Caco-2 (cell line): ENCODE data around the gene ZCRB1. TPM values are rescaled to one million over a fixed set of nuclear protein-coding genes. Genes with fewer than 3 reads are reported as not detected.
A peak's percentile ranks its signal among the peaks of the same experiment; 100 is the strongest.

Source experiments
- BruUV-seq: library from RNA; stranded (reverse); fragments of 400-500 nt; replicated peaks from 2 replicates; lab custom pipeline; 2021; lab: Mats Ljungman, UMichigan
- CTCF ChIA-PET: fragments of 300-600 bp; sonication (Branson Sonifier 250); formaldehyde crosslinking; loops from one replicate; lab custom pipeline; 2022; ENCODE audit warnings: antibody characterized with exemption; lab: Charles Lee
- POLR2A ChIA-PET: fragments of 300-600 bp; sonication (Branson Sonifier 250); formaldehyde crosslinking; loops from one replicate; lab custom pipeline; 2022; ENCODE audit warnings: antibody characterized with exemption; lab: Charles Lee
- DNase-seq, 2 experiments: peaks; one replicate each; pipeline versions ENCODE4 v3.0.0 to v3.0.0-alpha.2; 2020 to 2022
- H3K27me3 ChIP-seq: replicated peaks from 2 replicates; pipeline ENCODE4 v1.6.0; 2011; ENCODE audit warnings: low read length; ENCODE audit not compliant: control insufficient read depth, insufficient read depth
- H3K36me3 ChIP-seq: 2 replicates; pipeline ENCODE4 v1.5.1; 2011; ENCODE audit warnings: low read length; ENCODE audit not compliant: control insufficient read depth, insufficient read depth
- H3K4me1 ChIP-seq: fragments of 250-450 bp; sonication (Bioruptor Pico); 2 replicates; pipeline ENCODE4 v1.5.1; 2020; ENCODE audit warnings: mild to moderate bottlenecking
- H3K4me3 ChIP-seq: 2 replicates; pipeline ENCODE4 v1.5.1; 2011; ENCODE audit warnings: low read depth, mild to moderate bottlenecking, control low read depth, low read length
- H3K9me3 ChIP-seq: fragments of 250-450 bp; sonication (Bioruptor Pico); 2 replicates; pipeline ENCODE4 v1.5.1; 2020; ENCODE audit warnings: mild to moderate bottlenecking, moderate library complexity
- H3K27ac Mint-ChIP-seq: one replicate; pipeline ENCODE4 v1.8.0; 2022; ENCODE audit warnings: mixed read lengths; ENCODE audit not compliant: unreplicated experiment
- H3K27me3 Mint-ChIP-seq: one replicate; pipeline ENCODE4 v1.8.0; 2022; ENCODE audit warnings: mixed read lengths; ENCODE audit not compliant: insufficient read depth, unreplicated experiment
- H3K36me3 Mint-ChIP-seq: one replicate; pipeline ENCODE4 v1.8.0; 2022; ENCODE audit warnings: mild to moderate bottlenecking, mixed read lengths; ENCODE audit not compliant: insufficient read depth, unreplicated experiment
- H3K4me1 Mint-ChIP-seq: one replicate; pipeline ENCODE4 v1.8.0; 2022; ENCODE audit warnings: low read depth, mixed read lengths; ENCODE audit not compliant: unreplicated experiment
- H3K4me3 Mint-ChIP-seq: one replicate; pipeline ENCODE4 v1.8.0; 2022; ENCODE audit warnings: mild to moderate bottlenecking, moderate library complexity, mixed read lengths; ENCODE audit not compliant: unreplicated experiment
- H3K9me3 Mint-ChIP-seq: one replicate; pipeline ENCODE4 v1.8.0; 2022; ENCODE audit warnings: mixed read lengths; ENCODE audit not compliant: unreplicated experiment
- CTCF ChIP-seq, 2 experiments: fragments of 200-600 bp in 1 of 2; IDR thresholded peaks; 1 replicate in 1 of 2; 2 replicates in 1 of 2; pipeline versions ENCODE4 v1.5.1 to v1.8.0; 2011 to 2022; ENCODE audit warnings: antibody characterized with exemption in 1 of 2, control low read depth in 1 of 2, inconsistent platforms in 1 of 2, low read depth in 1 of 2, low read length in 1 of 2, mild to moderate bottlenecking in 1 of 2, moderate library complexity in 1 of 2; ENCODE audit not compliant: insufficient read depth in 1 of 2, severe bottlenecking in 1 of 2, unreplicated experiment in 1 of 2
- intact Hi-C: fragments of 100-400 bp; cut with micrococcal nuclease; formaldehyde crosslinking; loops from one replicate; pipeline ENCODE4 v1.10.0; 2022; ENCODE audit not compliant: unreplicated experiment
- total RNA-seq: library from RNA; stranded (reverse); gene quantifications from 2 replicates; pipeline ENCODE4 v1.2.3, GENCODE V29; 2022

The ZCRB1 gene
- total RNA-seq, 1 experiment from 2014 or later = 52.1 TPM

GRCh38 chr12:42372154-42372791, 46.4 kb upstream of the ZCRB1 start:
- H3K4me3 ChIP-seq = no peak overlapping the region
- peak; percentile 81 to 85 for TF ChIP-seq CTCF (IDR thresholded peaks at IDR 0.05; ENCODE audit: insufficient read depth in 1 of 2, low read depth in 1 of 2, low read length in 1 of 2, severe bottlenecking in 1 of 2, unreplicated experiment in 1 of 2)
- Mint-ChIP-seq H3K4me1 (peaks cover 16% of the 10 kb centered on the region), H3K9me3 (no peaks in the 10 kb centered on the region), H3K27ac (no peak overlapping the region), H3K27me3 (no peaks in the 10 kb centered on the region), H3K36me3 (peaks cover 19% of the 10 kb centered on the region), H3K4me3 (no peak overlapping the region)
- intact Hi-C loops = loop anchor here (1.0 to 2.0 kb wide), 6 partner anchors 40 to 687 kb away; partner anchors contain the start of gene YAF2
- H3K36me3 ChIP-seq = no peaks in the 10 kb centered on the region; the same call in 1 of the 2 replicates
- POLR2A ChIA-PET = no interaction called here
- H3K27me3 ChIP-seq = no peaks in the 10 kb centered on the region
- no peaks in the 10 kb centered on the region for H3K4me1 ChIP-seq
- DNase-seq = peak in 1 of 2 experiments; percentile 70
- no TSS peak for BruUV-seq
- CTCF ChIA-PET = interaction anchor here (0.6 to 1.5 kb wide), 13 partner anchors 11 to 243 kb away, joined by 3 to 7 read pairs (median 4); partner anchors contain the start of gene GXYLT1
- H3K9me3 ChIP-seq = no peaks in the 10 kb centered on the region

GRCh38 chr12:42370013-42370412, 44.1 kb upstream of the ZCRB1 start:
- H3K36me3 ChIP-seq = no peaks in the 10 kb centered on the region
- no peak overlapping the region for H3K4me3 ChIP-seq
- H3K27me3 Mint-ChIP-seq = no peaks in the 10 kb centered on the region
- intact Hi-C loops = no loop called here
- H3K4me1 Mint-ChIP-seq = peaks cover 24% of the 10 kb centered on the region
- ChIA-PET CTCF (no interaction called here), POLR2A (no interaction called here)
- H3K27me3 ChIP-seq = no peaks in the 10 kb centered on the region
- no peak overlapping the region for H3K27ac Mint-ChIP-seq
- no peak for TF ChIP-seq CTCF (IDR thresholded peaks at IDR 0.05; ENCODE audit: insufficient read depth in 1 of 2, low read depth in 1 of 2, low read length in 1 of 2, severe bottlenecking in 1 of 2, unreplicated experiment in 1 of 2)
- peaks cover 5% of the 10 kb centered on the region for H3K36me3 Mint-ChIP-seq
- no peaks in the 10 kb centered on the region for H3K9me3 ChIP-seq
- no peak for DNase-seq
- no peaks in the 10 kb centered on the region for H3K9me3 Mint-ChIP-seq
- BruUV-seq = no TSS peak
- H3K4me1 ChIP-seq = no peaks in the 10 kb centered on the region; the same call in 1 of the 2 replicates
- no peak overlapping the region for H3K4me3 Mint-ChIP-seq

- Mint-ChIP-seq H3K4me1 (peaks cover 14% of the 10 kb centered on the region), H3K27ac (no peak overlapping the region), H3K4me3 (no peak overlapping the region), H3K9me3 (no peaks in the 10 kb centered on the region), H3K27me3 (no peaks in the 10 kb centered on the region), H3K36me3 (peaks cover 5% of the 10 kb centered on the region)
- BruUV-seq = no TSS peak
- Histone ChIP-seq H3K9me3 (no peaks in the 10 kb centered on the region), H3K36me3 (no peaks in the 10 kb centered on the region), H3K4me3 (no peak overlapping the region), H3K4me1 (no peaks in the 10 kb centered on the region; the same call in 1 of the 2 replicates), H3K27me3 (no peaks in the 10 kb centered on the region)
- intact Hi-C loops = no loop called here
- POLR2A ChIA-PET = interaction anchor here (0.6 kb wide), 2 partner anchors 19 to 1667 kb away, joined by 3 to 14 read pairs; no protein-coding TSS in a partner anchor
- CTCF ChIA-PET = no interaction called here
- TF ChIP-seq CTCF (IDR thresholded peaks at IDR 0.05; ENCODE audit: insufficient read depth in 1 of 2, low read depth in 1 of 2, low read length in 1 of 2, severe bottlenecking in 1 of 2, unreplicated experiment in 1 of 2) = no peak
- DNase-seq = no peak
These were observed 39.6 kb upstream of the ZCRB1 start for GRCh38 chr12:42365486-42365885.
